Measurements from ENCODE around the gene IGHMBP2.
"Not testable (repeated sequence)": the region's sequence is repeated elsewhere in the genome, so short reads cannot be mapped to it uniquely, and the experiment has no call there.

The IGHMBP2 gene
- 9.8 to 33.9 (median 18.7) reads per million in 17 experiments for total RNA-seq

DNA sequence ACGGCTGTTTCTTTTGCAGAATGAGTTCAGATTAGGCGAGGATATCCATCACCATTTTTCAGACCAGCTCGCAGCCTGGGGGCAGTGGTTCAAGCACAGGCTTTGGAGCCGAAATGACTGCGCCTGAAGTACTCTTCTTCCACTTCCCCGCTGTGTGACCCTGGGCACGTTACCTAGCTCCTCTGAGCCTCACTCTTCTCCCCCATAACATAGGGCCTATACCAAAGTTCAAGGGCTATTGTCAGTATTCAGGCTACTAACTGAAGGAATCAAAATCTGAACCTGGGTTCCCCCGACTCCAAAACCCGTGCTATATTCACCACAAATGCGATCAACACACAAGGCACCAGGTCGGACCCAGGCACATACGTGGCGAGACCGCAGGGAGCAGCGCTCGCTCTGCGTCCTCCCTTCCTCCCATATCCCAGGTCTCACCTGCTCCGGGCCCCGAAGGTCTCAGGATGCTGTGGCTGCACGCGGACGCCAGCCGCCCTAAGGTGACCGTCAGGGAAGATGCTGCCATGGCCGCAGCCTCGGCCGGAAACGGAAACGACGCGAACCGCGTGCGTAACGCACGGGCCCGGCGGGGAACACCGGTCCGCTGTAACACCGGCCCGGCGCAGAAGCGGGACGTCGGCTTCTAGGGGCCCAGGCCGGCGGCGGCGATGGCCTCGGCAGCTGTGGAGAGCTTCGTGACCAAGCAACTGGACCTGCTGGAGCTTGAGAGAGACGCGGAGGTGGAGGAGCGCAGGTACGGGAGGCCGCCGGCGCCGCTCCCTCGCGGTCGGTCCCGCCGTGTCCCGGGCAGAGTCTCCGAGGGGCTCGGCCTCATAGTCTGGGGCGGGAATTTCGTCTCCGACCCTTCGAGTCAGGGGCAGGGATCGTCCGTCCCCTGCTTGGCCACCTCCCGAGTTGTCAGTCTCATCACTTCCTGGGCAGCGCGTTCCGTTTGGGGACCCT is at the start of gene IGHMBP2, which contains the start of gene MRPL21:
Gene IGHMBP2 (plus strand): TSS at position 604 of the 960 bp plus-strand sequence. CDS start 62 bp downstream, at position 666.
Gene MRPL21 (minus strand): TSS at position 545 of the 960 bp plus-strand sequence. CDS start 22 bp downstream, at position 523.
- peak; percentile 90 to 96 (median 94) for DNase-seq

DNA sequence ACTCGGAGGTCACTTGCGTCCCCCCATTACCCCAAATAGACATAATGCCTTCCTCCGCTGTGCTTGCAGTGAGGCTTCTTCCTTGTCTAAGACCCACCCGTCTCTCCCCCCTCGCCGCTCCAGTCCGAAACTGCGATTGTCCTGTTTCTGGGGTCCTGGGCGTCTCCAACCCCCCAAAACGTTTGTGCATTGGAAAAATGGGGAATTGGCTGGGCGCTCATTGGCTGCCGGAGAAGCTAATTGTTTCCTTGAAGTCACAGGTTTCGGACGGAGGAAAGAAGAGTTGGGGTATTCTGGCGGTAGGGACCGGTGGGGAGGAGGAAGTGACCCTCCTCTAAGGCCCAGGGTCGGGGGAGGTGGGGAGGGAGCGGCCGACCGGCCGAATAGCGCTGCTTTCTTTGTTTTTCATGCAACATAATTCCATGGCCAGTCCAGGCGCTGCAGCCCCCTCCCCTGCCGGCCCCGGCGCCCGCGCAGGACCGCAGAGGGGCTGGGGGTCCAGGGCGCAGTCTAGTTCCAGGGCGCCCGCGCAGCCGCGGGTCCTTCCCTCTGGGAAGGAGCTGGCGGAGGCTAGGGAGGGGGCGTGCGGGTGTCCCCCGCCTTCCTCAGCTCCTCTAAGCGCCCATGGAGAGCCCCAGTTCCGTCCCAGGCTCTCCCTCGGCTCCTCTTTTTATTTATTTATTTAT is 49.3 kb upstream of the IGHMBP2 start:
- DNase-seq = peak in 1 of 4 experiments; percentile 21

DNA sequence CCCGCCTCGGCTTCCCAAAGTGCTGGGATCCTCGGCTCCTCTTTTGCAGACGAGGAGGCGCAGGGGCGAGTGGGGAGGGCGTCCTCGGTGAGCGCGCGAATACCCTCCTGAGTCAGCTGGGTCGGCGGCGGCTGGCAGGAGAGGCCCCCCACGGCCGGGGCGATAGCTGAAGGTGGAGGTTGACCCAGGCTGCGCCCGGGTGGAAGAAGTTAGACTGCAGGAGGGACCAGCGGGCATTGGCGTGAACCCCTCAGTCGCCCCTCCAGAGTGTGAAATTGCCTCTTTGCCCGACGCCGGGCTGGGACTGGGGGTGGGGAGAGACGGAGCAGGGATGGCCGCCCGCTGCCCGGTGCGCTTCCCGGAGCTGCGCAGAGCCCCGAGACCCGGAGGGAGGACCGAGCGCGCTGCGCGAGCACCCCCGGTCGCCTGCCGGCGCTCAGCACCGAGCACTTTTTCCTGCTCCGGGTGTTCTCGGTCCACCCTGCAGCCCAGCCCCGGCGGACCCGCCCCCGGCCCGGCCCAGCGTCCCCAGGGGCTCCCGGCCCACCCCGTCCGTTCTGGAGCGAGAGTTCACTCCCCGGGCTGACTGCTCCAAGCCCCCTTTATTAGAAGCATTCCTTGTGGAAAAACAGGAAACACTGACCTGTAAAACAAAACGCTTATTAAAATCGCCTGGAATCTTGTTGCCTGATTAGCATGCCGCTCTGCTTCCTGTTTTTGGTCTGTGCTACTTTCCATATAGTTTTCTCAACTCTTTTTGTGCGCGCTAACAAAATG is 48.3 kb upstream of the IGHMBP2 start:
- DNase-seq = peak; percentile 56 to 86 (median 70)

DNA sequence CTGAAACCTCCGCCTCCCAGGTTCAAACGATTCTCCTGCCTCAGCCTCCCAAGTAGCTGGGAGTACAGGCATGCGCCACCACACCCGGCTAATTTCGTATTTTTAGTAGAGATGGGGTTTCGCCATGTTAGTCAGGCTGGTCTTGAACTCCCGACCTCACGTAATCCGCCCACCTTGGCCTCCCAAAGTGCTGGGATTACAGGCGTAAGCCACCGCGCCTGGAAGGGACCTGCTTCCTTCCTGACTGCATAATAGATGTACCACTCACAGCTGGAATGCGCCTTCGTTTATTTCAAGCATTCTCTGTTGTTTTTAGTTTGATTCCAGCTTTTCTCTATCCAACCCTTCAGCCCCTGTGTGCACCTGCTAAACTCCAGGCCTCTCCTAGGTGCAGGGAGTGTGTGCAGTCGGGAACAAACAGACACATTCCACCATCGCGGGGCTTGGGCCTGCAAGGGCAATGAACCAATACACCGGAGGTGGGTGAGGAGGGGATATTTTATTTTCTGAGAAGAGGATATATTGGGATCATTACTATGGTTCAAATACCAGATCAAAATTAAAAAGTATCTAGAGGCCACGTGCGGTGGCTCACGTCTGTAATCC is 47.2 kb upstream of the IGHMBP2 start:
- DNase-seq = not testable (repeated sequence)

DNA sequence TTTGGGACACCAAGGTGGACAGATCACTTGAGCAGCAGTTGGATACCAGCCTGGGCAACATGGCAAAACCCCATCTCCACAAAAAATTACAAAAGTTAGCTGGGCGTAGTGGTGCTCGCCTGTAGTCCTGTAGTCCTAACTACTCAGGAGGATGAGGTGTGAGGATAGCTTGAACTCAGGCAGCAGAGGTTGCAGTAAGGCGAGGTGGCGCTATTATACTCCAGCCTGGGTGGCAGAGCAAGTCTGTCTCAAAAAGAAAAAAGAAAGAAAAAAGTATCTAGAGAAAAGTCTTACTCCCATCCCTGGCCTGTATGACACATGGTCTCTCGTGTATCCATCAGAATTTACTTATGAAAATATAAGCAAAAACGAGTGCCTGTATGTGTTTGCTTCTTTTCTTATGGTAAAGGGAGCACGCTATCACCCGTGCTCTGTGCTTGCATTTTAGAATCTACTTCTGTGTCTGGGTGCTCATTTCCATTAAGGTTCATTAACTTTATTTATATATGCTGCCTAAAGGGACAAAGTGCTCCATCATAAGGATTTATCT is 46.6 kb upstream of the IGHMBP2 start:
- no peak for DNase-seq

DNA sequence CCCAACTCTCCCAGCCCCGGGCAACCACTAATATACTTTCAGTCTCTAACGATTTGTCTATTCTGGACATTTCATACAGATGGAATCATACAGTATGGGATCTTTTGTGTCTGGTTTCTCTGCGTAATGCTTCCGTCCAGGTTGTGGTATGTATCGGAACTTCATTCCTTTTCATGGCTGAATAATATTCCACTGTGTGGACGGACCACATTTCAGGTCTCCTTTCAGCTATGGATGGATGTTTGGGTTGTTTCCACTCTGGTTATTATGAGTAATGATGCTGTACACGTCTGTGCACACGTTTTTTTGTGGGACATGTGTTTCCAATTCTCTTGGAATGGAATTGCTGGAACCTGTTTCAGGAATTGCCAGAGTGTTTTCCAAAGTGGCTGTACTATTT is 44.6 kb upstream of the IGHMBP2 start:
- no peak for DNase-seq

DNA sequence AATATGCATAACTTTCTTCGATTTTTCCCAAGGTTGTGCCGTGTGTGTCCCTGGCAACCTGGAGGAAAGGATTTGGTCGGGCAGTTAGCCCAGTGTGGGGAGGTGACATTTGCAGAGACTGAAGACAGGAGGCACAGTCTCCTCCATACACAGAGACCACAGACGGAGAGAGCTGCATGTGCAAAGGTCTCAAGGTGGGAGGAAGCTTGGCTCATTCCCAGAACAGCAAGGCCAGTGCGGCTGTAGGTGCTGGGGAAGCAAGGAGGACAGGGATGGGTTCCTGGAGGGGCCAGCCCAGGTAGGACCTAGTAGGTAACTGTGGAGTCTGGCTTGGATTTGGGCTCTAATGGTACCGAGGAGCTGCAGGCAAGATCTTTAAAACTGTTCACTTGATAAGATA is 41.3 kb upstream of the IGHMBP2 start:
- DNase-seq = no peak

DNA sequence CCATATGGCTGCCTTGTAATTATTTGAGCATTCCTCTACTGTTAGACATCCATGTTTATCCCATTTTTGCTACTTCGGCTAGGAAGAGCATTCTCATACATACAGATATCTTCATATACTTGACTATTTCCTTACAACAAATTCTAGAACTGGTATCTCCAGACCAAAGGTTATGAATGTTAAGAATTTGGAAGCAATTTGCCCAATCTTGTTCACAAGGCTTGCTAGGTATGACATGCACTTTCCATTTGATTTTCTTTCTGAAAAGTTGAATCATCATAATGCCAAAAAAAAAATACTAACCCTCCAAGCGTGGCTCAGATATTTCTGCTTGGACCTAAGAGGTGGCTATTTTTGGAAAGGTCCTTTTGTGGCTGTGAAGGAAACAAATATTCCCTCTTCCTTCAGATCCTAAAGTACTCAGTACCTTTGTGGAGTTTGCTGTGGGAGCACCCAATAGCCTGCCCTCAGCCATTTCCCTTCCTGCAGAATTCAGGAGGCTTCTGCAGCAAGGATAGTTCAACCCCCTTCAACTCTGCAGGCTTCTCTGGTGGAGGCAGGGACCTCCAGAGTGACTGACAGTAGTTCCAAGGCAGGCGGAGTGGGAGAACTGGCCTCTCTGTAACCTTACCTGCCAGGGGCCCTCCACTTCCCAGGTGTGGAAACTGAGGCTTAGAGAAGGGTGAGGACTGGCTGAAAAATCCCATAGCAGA is 40.0 kb upstream of the IGHMBP2 start:
- no peak for DNase-seq

DNA sequence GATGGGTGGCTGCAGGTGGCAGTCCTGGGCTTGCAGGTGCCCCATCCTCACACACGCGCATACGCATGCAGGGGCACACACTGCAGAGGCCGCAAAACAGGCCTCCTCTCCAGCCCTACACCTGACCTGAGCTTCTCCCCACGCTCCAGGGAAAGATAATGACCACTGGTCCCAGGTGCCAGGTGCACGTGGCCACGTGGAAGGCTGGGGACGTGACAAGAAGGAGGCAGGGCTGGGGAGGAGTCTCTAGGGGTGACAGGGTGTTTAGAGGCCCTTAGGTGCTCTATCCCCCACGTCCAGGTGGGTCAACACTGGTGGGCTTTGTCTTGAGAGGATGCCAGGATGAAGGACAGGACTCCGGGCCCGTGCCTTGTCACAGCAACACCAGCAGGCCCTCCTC is 38.5 kb upstream of the IGHMBP2 start:
- DNase-seq = no peak

DNA sequence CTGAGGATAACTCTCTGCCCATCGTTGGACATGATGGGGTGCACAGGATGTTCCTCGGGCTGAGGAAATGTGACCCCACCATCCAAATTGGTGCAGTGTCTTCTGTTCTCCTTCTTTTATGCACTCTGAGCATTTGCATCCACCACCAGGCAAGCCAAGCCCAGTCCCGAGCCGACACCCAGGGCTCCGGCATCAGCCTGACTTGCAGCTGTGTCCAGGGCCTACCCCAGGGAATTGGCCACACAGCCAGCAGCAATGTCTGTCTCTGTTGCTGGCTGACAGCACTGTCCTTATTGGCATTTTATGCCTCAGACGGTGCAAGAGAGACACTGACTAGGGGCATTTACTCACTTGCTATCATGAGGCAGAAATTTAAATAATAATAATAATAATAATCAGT is 36.6 kb upstream of the IGHMBP2 start:
- DNase-seq = no peak

DNA sequence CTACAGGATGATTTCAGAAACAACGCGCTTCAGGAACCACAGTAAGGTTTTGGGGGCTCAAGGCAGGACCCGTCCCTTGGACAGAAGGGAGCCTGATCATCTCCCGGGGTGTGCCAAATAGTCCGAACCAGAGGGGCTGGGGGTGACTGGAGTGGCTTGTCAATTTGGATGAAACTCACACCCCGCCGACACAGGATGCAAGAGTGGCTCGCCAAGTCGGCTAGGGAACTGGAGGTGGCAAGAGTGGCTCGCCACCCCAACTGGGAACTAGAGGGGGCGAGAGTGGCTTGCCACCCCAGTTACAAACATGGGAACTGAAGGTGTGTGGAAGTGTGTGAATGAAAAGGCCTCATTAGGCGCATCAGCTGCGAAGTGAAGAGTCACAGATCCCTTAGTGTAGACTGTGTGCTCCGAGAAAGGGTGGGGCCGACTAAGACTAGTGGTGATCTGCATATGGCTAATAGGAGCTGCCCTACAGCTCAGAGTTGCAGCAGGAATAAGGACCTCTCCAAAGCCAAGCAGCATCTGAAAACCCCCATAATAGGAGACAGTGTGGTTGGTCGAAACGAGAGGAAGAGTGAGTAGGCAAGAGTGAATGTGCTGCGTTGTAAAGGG is 35.4 kb upstream of the IGHMBP2 start:
- no peak for DNase-seq

DNA sequence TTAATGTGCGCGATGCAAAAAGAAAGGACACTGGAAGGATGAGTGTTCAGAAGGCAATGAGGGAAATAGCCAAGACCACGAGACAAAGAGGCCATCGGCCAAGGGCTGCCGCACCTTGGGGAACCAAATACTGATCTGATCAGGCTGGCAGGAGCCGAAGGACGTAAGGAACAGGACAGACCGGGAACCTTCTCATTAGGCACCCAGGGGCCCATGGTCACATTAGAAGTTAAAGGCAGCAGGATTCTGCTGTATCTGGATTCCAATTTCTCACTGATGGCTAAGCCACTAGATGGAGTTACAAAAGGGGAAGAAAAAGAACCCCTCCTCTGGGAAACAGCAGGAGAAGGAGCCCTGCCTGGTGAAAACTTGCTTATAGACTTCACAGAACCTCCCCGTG is 33.2 kb upstream of the IGHMBP2 start:
- peak in 3 of 4 experiments; percentile 29 to 35 (median 31) for DNase-seq

DNA sequence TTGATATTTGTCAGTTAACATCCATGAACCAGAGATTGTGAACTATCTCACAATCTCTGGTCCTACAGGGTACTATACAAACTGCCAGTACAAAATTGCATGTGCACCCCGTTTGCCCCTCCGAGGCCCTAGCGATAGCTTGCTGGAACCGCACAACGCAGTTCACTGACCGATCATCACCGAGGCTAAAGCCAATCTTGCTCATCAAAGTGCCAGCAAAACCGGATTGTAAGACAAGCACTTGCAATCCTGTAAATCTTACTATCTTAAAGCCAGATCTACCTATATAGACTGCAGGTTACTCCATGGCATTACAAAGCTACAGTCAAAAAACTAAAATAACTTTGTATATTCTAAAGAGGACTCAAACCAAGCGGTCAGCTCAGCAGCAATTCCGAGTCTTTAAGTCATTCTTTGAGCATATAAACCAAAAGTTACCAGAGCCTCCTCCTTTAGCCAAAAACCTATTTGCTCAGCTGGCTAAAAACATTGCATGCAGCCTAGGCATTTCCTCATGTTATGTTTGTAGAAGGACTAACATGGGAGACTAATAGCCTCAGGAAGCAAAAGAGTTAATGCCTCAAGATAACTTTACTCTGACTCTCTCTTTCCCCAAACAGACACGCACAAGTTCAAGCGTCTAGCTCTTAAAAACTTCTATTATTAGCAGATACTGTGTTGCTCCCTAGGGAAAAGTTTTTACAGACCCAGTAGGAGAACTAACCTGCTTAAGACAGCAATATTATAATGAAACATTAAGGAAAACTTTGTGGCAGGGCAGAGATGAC is 31.3 kb upstream of the IGHMBP2 start:
- DNase-seq = no peak

DNA sequence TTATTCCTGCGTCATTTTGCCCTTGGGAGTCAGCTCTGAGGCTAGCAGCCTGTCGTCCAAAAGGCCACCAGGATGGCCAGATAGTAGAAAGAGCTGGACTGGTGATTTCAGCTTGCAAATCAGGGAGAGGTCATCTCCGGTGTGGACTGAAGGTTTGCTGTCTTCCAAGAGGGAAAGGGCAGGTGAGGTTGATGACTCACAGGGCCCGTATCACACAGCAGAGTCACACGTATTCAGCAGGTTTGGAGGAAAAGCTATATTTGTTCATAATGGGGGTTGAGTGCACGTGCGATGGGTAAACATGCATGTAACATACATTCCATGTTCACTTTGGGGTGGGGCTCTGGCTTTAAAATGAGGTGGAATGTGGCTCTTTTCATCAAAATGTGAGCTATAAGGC is 25.7 kb upstream of the IGHMBP2 start:
- DNase-seq = no peak

DNA sequence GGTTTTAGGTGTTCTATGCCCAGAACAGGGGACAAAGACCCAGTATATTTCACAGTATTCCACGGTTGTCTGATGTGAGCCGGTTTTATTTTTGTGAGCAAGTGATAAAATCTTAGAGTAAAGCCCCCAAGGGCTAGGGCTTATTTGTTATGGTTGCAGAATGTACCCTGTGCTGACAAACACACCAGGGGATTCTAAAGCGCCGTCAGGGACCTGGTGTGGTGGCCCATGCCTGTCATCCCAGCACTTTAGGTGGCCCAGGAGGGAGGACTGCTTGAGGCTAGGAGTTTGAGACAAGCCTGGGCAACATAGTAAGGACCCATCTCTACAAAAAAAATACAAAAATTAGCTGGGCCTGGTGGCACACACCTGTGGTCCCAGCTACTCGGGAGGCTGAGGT is 22.8 kb upstream of the IGHMBP2 start:
- DNase-seq = no peak

DNA sequence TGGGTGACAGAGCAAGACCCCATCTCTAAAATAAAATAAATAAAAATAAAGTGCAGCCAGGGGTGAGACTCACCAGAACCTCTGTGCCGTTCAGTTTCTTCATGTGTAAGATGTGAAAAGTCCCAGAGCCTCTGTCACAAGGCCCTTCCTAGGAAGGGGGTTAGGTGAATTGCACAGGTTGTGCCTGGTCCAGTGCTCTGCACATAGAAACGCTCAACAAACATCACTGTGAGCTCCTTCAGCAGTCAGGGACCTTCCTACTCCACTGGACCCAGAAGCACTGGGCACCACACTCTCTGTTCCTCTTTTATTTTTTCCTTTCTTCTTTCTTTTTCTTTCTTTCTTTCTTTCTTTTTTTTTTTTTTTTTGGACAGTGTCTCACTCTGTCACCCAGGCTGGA is 22.4 kb upstream of the IGHMBP2 start:
- no peak for DNase-seq

DNA sequence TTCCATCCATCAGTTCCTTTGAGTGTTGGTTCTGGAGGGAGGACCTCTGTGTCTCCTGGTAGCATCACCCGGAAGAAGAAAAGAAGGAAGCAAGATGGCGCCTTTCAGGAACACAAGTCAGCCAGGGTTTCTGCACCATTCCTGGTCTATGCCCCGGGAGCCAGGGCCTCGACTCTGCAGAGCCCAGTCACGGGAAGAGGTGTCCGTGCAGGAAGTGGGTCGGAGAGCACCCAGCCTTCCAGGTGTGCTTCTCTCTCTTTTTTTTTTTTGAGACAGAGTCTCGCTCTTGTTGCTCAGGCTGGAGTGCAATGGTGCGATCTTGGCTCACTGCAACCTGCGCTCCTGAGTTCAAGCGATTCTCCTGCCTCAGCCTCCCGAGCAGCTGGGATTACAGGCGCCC is 21.3 kb upstream of the IGHMBP2 start:
- DNase-seq = no peak

DNA sequence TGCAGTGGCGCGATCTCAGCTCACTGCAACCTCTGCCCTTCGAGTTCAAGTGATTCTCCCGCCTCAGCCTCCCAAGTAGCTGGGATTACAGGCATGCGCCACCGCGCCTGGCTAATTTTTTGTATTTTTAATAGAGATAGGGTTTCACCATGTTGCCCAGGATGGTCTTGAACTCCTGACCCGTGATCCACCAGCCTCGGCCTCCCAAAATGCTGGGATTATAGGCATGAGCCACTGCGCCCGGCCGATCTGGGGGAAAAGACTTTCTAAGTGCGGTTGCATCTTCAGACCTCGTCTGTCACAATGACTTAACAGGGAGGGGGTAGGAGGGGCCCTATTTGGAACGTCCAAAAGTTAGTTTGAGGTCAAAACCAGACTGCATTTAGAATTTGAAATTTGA is 18.9 kb upstream of the IGHMBP2 start:
- DNase-seq = not testable (repeated sequence)

DNA sequence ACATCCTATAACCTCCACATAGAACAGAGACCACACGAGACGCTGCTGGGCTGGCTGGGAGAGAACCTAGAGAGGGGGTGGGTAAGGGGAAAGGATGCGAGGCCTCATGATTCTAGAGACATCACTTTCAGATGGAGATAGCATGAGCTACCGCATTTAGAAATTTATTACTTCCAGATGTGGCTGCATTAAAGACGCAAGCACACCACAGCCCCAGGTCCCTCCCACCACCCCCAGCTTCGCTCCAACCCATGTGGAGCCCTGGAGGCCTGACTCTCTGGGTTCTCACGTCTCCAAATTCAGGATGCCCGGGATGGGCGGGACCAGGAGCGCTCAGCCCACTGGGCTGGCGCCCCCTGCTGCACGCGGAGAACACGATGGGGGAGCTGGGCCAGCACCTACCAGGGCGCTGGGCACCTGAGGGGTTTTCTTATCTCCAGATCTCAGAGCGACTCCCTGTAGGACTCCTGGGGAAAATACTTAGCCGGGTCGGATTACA is 13.7 kb upstream of the IGHMBP2 start:
- DNase-seq = peak in 2 of 4 experiments; percentile 6 to 10

Data from suppressor macrophage (primary cell).